ENCODE results near the gene DPYSL3. TPM values are rescaled to one million over a fixed set of nuclear protein-coding genes. Genes with fewer than 3 reads are reported as not detected.

DPYSL3 gene
- total RNA-seq, 1 experiment from 2014 or later = 17.2 TPM

- Histone ChIP-seq H2AFZ (ENCODE audit: low read depth, low read length, poor library complexity, severe bottlenecking) (no peak overlapping the region), H3K4me3 (replicated peaks in 1 of 2; ENCODE audit: low read depth in 1 of 2, low read length in 2 of 2) (no peak overlapping the region), H3K79me2 (ENCODE audit: insufficient read depth, low read length) (no peaks in the 10 kb centered on the region), H4K20me1 (ENCODE audit: insufficient read depth) (no peaks in the 10 kb centered on the region), H3K4me1 (ENCODE audit: control insufficient read depth in 1 of 2, insufficient read depth in 2 of 2, low read length in 2 of 2) (no peaks in the 10 kb centered on the region), H3K27ac (ENCODE audit: low read depth, low read length) (no peak overlapping the region), H3K9me3 (ENCODE audit: control insufficient read depth in 1 of 2, insufficient read depth in 1 of 2, low read depth in 1 of 2, low read length in 2 of 2) (no peaks in the 10 kb centered on the region), H3K36me3 (ENCODE audit: control insufficient read depth in 1 of 2, insufficient read depth in 2 of 2, low read length in 2 of 2) (no peaks in the 10 kb centered on the region), H3K9me2 (ENCODE audit: insufficient read depth) (no peaks in the 10 kb centered on the region), H3K27me3 (ENCODE audit: insufficient read depth, low read length) (no peaks in the 10 kb centered on the region), H3K9ac (ENCODE audit: low read length) (no peak overlapping the region), H3K4me2 (ENCODE audit: low read length) (no peak overlapping the region)
- no peak for ATAC-seq
- ChIA-PET CTCF (interaction anchor here (1.3 kb wide), 1 partner anchor 20 kb away, joined by 3 read pairs; no protein-coding TSS in a partner anchor), RAD21 (ENCODE audit: low non-redundant PET in 1 of 2, low total read pairs in 2 of 2, uncharacterized antibody in 2 of 2, unreplicated experiment in 2 of 2) (no interaction called here), POLR2A (no interaction called here)
- TF ChIP-seq ZBTB33 (IDR thresholded peaks at IDR 0.05; ENCODE audit: extremely low read depth, insufficient replicate concordance, low read length) (no peak), YY1 (IDR thresholded peaks at IDR 0.05; ENCODE audit: extremely low read depth, insufficient replicate concordance, low read depth, low read length) (no peak), POLR2AphosphoS5 (IDR thresholded peaks at IDR 0.05; ENCODE audit: low read depth, low read length) (no peak), EZH2phosphoT487 (IDR thresholded peaks at IDR 0.05; ENCODE audit: borderline replicate concordance) (no peak), ZFX (IDR thresholded peaks at IDR 0.05) (no peak), REST (IDR thresholded peaks at IDR 0.05; ENCODE audit: low read depth) (no peak), CEBPB (IDR thresholded peaks at IDR 0.05; ENCODE audit: low read depth) (no peak), CTCF (IDR thresholded peaks at IDR 0.05 in 2 of 3, conservative IDR thresholded peaks at IDR 0.05 in 1 of 3; ENCODE audit: borderline replicate concordance in 1 of 3, insufficient read depth in 1 of 3, low read depth in 2 of 3, low read length in 2 of 3) (no peak), ZNF274 (IDR thresholded peaks at IDR 0.05; ENCODE audit: low read depth, low read length) (no peak), SP1 (IDR thresholded peaks at IDR 0.05; ENCODE audit: low read depth) (no peak), SRF (IDR thresholded peaks at IDR 0.05; ENCODE audit: low read depth) (no peak), TCF7L2 (IDR thresholded peaks at IDR 0.05; ENCODE audit: borderline replicate concordance, extremely low read depth, insufficient read depth, insufficient read length) (no peak), EZH2 (IDR thresholded peaks at IDR 0.05) (no peak), ELF1 (IDR thresholded peaks at IDR 0.05; ENCODE audit: borderline replicate concordance, low read depth) (no peak), MAX (IDR thresholded peaks at IDR 0.05) (no peak)
- intact Hi-C loops (cut with micrococcal nuclease) = no loop called here
- no TSS peak for BruUV-seq (replicated peaks)
- no peak for DNase-seq (ENCODE audit: low read depth, low spot score)
These were observed 25.7 kb downstream of the DPYSL3 start for GRCh38 chr5:147483961-147484707.
